ENCODE results near the gene PIP5K1B. TPM values are rescaled to one million over a fixed set of nuclear protein-coding genes. Genes with fewer than 3 reads are reported as not detected.
A peak's percentile ranks its signal among the peaks of the same experiment; 100 is the strongest.

The PIP5K1B gene
- total RNA-seq, 2 experiments from 2014 or later, result 3.8 to 10.7 TPM

- DNase-seq (ENCODE audit: low spot score), result no peak
- no peaks in the 10 kb centered on the region for H3K9me3 ChIP-seq (ENCODE audit: low read length)
- H4K20me1 ChIP-seq (ENCODE audit: insufficient read depth, low read length), result peaks cover 9% of the 10 kb centered on the region; the same call in 1 of the 2 replicates
- ChIA-PET POLR2A (interaction anchor here (0.6 to 1.5 kb wide), 4 partner anchors 50 to 103 kb away, joined by 3 to 4 read pairs (median 3); no protein-coding TSS in a partner anchor), CTCF (ENCODE audit: unreplicated experiment) (interaction anchor here (0.5 kb wide), 1 partner anchor 272 kb away, joined by 3 read pairs; no protein-coding TSS in a partner anchor)
- H3K9me2 ChIP-seq (ENCODE audit: insufficient read depth, low read length), result no peaks in the 10 kb centered on the region
- no peak overlapping the region for H2AFZ ChIP-seq (ENCODE audit: low read length)
- H3K79me2 ChIP-seq (ENCODE audit: insufficient read depth, low read depth, low read length), result no peaks in the 10 kb centered on the region
- H3K4me2 ChIP-seq (ENCODE audit: low read length), result peak overlapping the region; percentile 91
- intact Hi-C loops (cut with micrococcal nuclease; ENCODE audit: unreplicated experiment), result loop anchor here (5.0 kb wide), 1 partner anchor 289 kb away; no protein-coding TSS in a partner anchor
- BruUV-seq (replicated peaks), result no TSS peak
- no peaks in the 10 kb centered on the region for H3K36me3 ChIP-seq (ENCODE audit: insufficient read depth, low read length)
- H3K27ac ChIP-seq (ENCODE audit: low read depth, low read length, poor library complexity, severe bottlenecking), result no peak overlapping the region
- no peak for TF ChIP-seq EZH2phosphoT487 (IDR thresholded peaks at IDR 0.05; ENCODE audit: borderline replicate concordance, low read depth, low read length)
- no peak for TF ChIP-seq CTCF (conservative IDR thresholded peaks at IDR 0.05; ENCODE audit: low read length)
- peaks cover 43% of the 10 kb centered on the region for H3K4me1 ChIP-seq (ENCODE audit: insufficient read depth, low read length, poor library complexity, severe bottlenecking)
- H3K4me3 ChIP-seq (ENCODE audit: low read depth, low read length, poor library complexity, severe bottlenecking), result no peak overlapping the region
Observed at GRCh38 chr9:68707801-68708488, 2.9 kb downstream of the PIP5K1B start.

- ChIA-PET POLR2A (interaction anchor here (0.6 to 1.5 kb wide), 4 partner anchors 50 to 103 kb away, joined by 3 to 4 read pairs (median 3); no protein-coding TSS in a partner anchor), CTCF (ENCODE audit: unreplicated experiment) (no interaction called here)
- H3K27ac ChIP-seq (ENCODE audit: low read depth, low read length, poor library complexity, severe bottlenecking), result no peak overlapping the region
- TF ChIP-seq EZH2phosphoT487 (IDR thresholded peaks at IDR 0.05; ENCODE audit: borderline replicate concordance, low read depth, low read length) (no peak), CTCF (conservative IDR thresholded peaks at IDR 0.05; ENCODE audit: low read length) (no peak)
- H2AFZ ChIP-seq (ENCODE audit: low read length), result no peak overlapping the region
- H3K9me2 ChIP-seq (ENCODE audit: insufficient read depth, low read length), result no peaks in the 10 kb centered on the region
- H4K20me1 ChIP-seq (ENCODE audit: insufficient read depth, low read length), result peaks cover 9% of the 10 kb centered on the region; the same call in 1 of the 2 replicates
- H3K4me1 ChIP-seq (ENCODE audit: insufficient read depth, low read length, poor library complexity, severe bottlenecking), result peaks cover 43% of the 10 kb centered on the region
- intact Hi-C loops (cut with micrococcal nuclease; ENCODE audit: unreplicated experiment), result loop anchor here (5.0 kb wide), 1 partner anchor 289 kb away; no protein-coding TSS in a partner anchor
- peak; percentile 45 for DNase-seq (ENCODE audit: low spot score)
- no peaks in the 10 kb centered on the region for H3K36me3 ChIP-seq (ENCODE audit: insufficient read depth, low read length)
- peak overlapping the region; percentile 91 for H3K4me2 ChIP-seq (ENCODE audit: low read length)
- no peaks in the 10 kb centered on the region for H3K79me2 ChIP-seq (ENCODE audit: insufficient read depth, low read depth, low read length)
- H3K9me3 ChIP-seq (ENCODE audit: low read length), result no peaks in the 10 kb centered on the region
- H3K4me3 ChIP-seq (ENCODE audit: low read depth, low read length, poor library complexity, severe bottlenecking), result no peak overlapping the region
- no TSS peak for BruUV-seq (replicated peaks)
Observed at GRCh38 chr9:68708513-68708912, 3.5 kb downstream of the PIP5K1B start.

Measured in OCI-LY7 (cell line).